Epithelial cell of prostate (primary cell): ENCODE measurements around the gene HOXD9.
A peak's percentile ranks its signal among the peaks of the same experiment; 100 is the strongest.

Source experiments
- DNase-seq: peaks from one replicate; pipeline ENCODE4 v3.0.0-alpha.2; 2011; ENCODE audit warnings: low read depth, low spot score
- H3K27ac ChIP-seq: fragments of 450-650 bp; 2 replicates; pipeline ENCODE4 v1.5.1; 2017; ENCODE audit warnings: mild to moderate bottlenecking

The HOXD9 gene

GRCh38 chr2:176122052-176122682 is 352 bp upstream of the HOXD9 start:
- no peak for DNase-seq
- no peak overlapping the region for H3K27ac ChIP-seq

- no peak overlapping the region for H3K27ac ChIP-seq
- no peak for DNase-seq
Measured at GRCh38 chr2:176123411-176124109, 1.0 kb downstream of the HOXD9 start.

DNA sequence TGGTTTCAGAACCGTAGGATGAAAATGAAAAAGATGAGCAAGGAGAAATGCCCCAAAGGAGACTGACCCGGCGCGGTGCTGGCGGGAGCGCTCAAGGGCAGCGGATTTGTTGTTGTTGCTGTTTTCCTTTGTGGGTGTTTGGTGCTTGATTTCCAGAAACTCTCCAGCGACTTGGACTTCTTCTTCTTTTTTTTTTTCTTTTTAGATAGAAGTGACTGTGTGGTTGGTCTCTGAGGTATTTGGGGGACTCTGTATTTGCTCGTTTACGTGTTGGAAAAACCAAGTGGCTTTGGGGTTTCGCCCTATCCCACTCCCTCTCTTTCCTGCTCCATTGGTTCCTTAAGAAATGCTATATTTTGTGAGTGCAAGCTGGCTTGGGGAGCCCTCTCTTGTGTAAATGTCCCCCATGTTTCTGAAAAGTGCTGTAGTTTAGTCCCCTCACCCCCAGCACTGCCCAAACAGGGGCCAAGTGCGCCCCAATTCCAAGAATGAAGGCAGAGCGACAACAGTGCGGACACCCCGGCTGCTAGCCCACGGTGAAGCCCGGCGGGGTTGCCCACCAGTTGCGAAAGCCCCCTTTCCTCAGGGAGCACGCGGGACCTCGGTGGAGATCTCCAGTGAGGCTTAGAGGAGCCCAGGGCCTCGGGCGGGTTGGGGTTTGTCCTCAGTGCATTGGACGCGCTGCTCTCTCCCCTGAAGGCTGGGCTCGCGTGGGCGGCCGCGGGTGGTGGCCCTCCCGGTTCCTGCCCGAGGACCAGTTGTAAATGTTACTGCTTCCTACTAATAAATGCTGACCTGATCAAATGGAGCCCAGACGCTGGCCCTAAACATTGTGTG is 1.8 kb downstream of the HOXD9 start:
- no peak overlapping the region for H3K27ac ChIP-seq
- DNase-seq: no peak

DNA sequence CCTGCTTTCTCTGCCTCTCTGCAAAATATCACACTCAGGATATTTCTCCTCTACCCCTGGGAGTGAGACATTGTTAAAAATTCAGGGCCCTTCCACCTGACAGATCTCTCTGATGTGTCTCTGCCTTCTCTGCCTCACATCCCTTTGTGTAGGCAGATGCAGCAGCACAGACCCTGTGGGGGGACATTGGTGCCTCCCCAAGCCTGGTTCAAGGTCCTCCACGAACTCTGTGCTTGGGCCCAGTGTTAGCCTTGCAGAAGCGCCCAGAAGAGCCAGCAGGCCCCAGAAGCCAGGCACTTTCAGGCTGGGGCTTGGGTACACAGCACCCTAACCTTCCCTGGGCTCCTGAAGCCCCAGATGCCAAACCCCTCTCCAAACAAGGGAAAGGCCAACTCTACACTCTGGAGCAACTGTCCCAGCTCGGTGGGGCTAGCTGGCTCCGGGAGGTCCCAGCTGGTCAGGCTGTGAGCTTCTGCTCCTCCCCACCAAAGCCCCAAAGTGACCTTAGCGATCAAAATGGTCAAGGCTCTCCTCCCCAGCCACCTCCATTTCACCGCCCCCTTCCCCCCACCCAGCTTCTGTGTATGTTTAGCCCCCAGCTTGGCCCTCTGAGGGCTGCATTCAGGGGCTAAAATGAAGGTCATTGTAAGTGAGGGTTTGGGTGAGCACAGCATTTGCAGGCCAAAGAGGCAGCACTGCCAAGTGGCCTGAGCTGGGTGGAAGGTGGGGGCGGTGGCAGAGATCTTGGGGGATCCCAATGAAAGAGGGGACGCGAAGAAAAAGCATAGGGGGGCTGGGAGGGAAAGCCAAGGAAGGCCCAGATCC is 2.6 kb downstream of the HOXD9 start:
- no peak for DNase-seq
- H3K27ac ChIP-seq: no peak overlapping the region

DNA sequence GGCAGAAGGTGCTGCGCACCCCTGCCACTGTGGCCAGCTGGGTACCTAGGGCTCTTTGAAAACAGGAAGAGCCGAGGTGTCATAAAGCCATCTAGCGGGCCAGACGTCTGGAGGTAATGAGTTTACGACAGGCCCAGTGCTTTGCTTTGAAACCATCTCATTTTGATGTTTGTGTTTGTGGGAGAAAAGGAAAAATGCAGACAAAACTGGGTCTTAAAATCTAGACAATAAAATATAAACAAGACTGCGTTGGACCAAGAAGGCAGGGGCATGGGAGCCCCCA is 3.2 kb downstream of the HOXD9 start:
- DNase-seq: no peak
- no peak overlapping the region for H3K27ac ChIP-seq

DNA sequence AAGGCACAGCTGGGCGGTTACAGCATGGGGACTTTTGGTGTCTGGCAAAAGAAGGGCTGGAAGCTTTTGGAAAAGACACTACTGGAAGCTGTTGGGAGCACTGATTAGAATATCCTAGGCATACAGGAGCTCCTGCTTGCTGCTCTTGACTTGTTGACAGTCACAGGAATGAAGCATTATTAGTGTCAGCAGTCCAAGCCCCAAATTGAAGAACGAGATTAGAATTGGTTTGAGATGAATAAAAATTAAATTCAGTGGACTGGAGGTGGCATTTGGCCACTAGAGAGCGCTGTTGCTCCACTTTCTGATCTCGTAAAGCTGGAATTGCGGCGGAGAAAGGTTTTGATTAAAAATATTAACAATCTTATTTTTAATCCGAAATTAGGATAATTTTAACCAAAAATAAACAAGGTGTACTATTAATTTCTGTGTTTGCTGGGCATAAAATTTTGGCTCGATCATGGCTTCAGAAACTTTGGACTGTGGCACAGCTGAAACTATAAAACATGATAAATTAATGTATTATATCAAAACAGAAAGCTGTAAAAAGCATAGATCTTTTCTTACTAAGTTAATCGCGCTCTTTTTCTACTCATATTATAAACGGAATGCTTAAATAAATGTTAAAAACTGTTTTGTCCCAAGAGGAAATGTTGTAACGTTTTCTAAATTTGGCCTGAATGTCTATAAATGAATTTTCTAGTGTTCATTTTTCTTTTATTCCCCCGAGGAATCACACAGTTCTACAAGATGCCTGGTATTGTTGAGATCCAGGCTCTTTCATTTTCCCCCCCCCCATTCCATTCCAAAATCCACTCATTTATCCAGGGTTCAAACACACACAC is 4.6 kb downstream of the HOXD9 start:
- H3K27ac ChIP-seq: no peak overlapping the region
- DNase-seq: no peak

DNA sequence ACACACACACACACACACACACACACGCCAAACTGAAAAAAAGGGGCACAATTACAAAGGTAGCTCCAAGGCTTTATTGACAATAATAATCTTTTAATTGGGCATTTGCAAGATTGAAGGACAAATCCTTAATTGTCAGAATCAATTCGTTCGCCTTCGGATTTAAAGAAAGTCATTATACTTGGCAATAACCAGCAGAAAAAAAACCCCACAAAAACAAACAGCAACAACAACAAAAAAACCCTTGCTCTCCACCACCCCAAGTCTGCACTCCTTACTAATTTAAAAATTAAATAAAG is 5.2 kb downstream of the HOXD9 start:
- DNase-seq: no peak
- H3K27ac ChIP-seq: no peak overlapping the region

GRCh38 chr2:176128172-176128981 is 5.9 kb downstream of the HOXD9 start:
- no peak for DNase-seq
- no peak overlapping the region for H3K27ac ChIP-seq

- H3K27ac ChIP-seq: peak within 1 kb of the TSS; percentile 74
- no peak for DNase-seq
Measured at GRCh38 chr2:176128982-176129796, 6.7 kb downstream of the HOXD9 start, which contains the start of gene HOXD8. TSS of gene HOXD8 (plus strand) at chr2:176129705. CDS start at chr2:176130367, 662 bp downstream.

- no peak for DNase-seq
- peak overlapping the region; percentile 74 for H3K27ac ChIP-seq
Measured at GRCh38 chr2:176129813-176130146, 7.3 kb downstream of the HOXD9 start.

- DNase-seq: no peak
Measured at GRCh38 chr2:176130147-176130956, 7.8 kb downstream of the HOXD9 start.

DNA sequence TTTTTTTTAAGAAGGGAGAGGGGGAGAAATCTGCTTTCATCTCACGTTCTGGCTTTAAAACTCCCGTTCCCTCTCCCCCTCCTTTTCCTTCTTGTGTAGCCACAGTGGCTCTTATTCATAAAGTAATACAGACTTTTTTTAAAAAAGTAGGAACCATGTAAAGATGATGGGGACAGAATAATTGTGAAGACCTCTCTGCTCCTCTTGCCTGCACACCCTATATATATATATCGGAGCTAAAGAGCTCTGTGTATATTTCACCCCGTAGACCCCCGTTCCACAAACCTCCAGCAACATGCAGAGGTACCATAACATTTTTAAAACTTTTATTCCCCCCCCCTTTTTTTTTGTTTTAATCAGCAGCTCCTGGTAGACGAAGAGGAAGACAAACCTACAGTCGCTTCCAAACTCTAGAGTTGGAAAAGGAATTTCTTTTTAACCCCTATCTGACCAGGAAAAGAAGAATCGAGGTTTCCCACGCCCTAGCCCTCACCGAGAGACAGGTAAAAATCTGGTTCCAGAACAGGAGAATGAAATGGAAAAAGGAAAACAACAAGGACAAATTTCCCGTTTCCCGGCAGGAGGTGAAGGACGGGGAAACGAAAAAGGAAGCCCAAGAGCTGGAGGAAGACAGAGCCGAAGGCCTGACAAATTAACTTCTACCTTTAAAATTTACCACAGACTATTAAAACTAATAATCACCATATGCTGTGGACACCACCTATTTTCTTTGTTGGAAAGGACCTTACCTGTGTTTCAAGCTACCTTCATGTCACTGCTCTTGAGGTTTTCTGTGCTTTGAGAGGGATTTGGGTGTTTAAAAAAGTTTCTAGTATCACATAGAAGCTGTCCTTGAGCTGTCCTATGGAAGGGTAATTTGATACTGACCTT is 8.7 kb downstream of the HOXD9 start:
- H3K27ac ChIP-seq: peak overlapping the region; percentile 74

More at GRCh38 chr2:176130147-176130956, 7.8 kb downstream of the HOXD9 start:
- H3K27ac ChIP-seq: peak overlapping the region; percentile 74

DNA sequence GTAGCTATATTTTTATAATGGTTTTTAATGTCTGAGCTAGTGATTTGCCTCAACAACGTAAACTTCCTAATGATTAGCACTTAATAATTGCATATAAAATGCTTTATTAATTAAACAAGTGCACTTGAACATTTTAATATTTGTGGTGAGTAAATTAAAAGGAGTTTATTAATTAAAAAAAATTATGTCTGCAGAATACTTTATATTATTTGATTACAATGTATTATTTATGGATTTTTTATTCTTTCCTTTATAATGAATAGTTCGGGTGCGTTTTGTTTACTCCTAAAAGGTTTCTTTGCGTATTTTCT is 9.3 kb downstream of the HOXD9 start:
- DNase-seq: no peak
- H3K27ac ChIP-seq: no peak overlapping the region

More for the DNA sequence above, 8.7 kb downstream of the HOXD9 start:
- no peak for DNase-seq

GRCh38 chr2:176132205-176133171 is 10.0 kb downstream of the HOXD9 start:
- no peak overlapping the region for H3K27ac ChIP-seq
- DNase-seq: no peak

DNA sequence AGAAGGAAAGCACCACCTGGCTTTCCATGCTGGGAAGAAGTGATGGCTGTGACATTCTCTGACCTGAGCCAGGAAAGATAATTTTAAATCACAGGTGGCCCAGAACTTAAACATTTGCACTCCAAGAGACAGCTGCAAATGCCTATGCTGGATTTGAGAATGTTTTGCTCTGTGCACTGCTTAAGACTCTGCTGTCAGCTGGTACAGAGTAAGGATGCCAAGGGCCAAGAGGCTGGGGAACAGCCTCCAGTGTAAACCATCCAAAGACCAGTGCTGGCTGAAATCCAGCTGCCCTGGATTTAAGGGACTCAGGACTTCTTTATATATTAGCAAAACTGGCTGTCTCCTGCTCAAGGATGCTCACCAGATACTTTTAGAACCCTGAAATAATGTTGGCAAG is 10.9 kb downstream of the HOXD9 start:
- DNase-seq: no peak
- H3K27ac ChIP-seq: peak overlapping the region; percentile 76
